Skeletal muscle tissue (tissue), 4 donors: ENCODE measurements around the gene KLHL2. TPM values are rescaled to one million over a fixed set of nuclear protein-coding genes. Genes with fewer than 3 reads are reported as not detected.
"Not testable (repeated sequence)": the region's sequence is repeated elsewhere in the genome, so short reads cannot be mapped to it uniquely, and the experiment has no call there.

ENCODE experiments used
- H3K27ac ChIP-seq: one replicate; pipeline ENCODE4 v1.7.0; 2013; ENCODE audit warnings: mild to moderate bottlenecking, low read depth, low read length, inconsistent platforms
- H3K27me3 ChIP-seq, 3 donors: one replicate each; pipeline ENCODE4 v1.7.0; 2013; ENCODE audit warnings: low read length in 3 of 3; ENCODE audit not compliant: control insufficient read depth in 3 of 3, insufficient read depth in 3 of 3
- H3K36me3 ChIP-seq, 3 donors: one replicate each; pipeline ENCODE4 v1.7.0; 2013; ENCODE audit warnings: low read length in 3 of 3; ENCODE audit not compliant: control insufficient read depth in 3 of 3, insufficient read depth in 3 of 3
- H3K4me1 ChIP-seq, 3 donors: one replicate each; pipeline ENCODE4 v1.7.0; 2013; ENCODE audit warnings: low read length in 3 of 3, mild to moderate bottlenecking in 3 of 3; ENCODE audit not compliant: control insufficient read depth in 3 of 3, insufficient read depth in 3 of 3
- H3K4me3 ChIP-seq, 3 donors: one replicate each; pipeline ENCODE4 v1.7.0; 2013; ENCODE audit warnings: low read length in 3 of 3
- H3K9ac ChIP-seq, 3 donors: one replicate each; pipeline ENCODE4 v1.7.0; 2013; ENCODE audit warnings: low read length in 3 of 3, mild to moderate bottlenecking in 3 of 3, moderate library complexity in 2 of 3, low read depth in 1 of 3
- H3K9me3 ChIP-seq, 3 donors: one replicate each; pipeline ENCODE4 v1.7.0; 2013; ENCODE audit warnings: low read length in 3 of 3; ENCODE audit not compliant: control insufficient read depth in 3 of 3
- total RNA-seq: library from RNA; depleted of rRNA; stranded (reverse); fragments of >200 nt; gene quantifications from one replicate; pipeline ENCODE4 v1.2.3, GENCODE V29; 2014
- donor health status: Osteomylitis.

Gene KLHL2
- total RNA-seq, 1 donor from 2014 or later: 5.2 TPM

DNA sequence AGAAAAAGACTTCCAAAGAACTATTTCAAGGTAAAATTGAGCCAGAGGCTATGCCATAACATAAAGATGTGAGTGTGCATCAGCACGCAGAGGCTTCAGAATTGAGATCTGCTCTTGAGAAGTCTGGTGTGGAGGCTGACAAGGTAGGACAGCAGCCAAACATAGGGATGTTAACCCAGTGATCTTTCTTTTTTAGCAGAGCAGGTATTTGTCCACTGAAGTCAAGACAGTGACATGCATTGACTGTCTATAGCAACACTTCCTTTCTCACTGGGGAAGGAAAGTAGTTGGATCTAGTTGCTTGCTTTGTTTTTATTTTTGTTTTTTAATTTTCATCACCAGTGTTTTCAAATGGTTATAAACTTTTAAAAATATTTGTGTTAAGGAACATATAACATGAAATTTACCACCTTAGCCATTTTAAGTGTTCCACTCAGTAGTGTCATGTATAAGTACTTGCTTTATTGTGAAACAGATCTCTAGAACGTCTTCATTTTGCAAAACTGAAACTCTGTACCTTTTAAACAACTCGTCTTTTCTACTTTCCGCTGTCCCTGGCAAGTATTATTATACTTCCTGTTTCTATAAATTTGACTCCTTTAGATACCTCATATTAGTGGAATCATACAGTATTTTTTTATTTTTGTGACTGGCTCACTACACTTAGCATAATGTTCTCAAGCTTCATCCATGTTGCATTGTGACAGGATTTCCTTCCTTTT lies 79.4 kb downstream of the KLHL2 start:
- not testable (repeated sequence) for H3K4me1 ChIP-seq, H3K4me3 ChIP-seq, H3K27me3 ChIP-seq, H3K9me3 ChIP-seq, H3K36me3 ChIP-seq, H3K9ac ChIP-seq, H3K27ac ChIP-seq

DNA sequence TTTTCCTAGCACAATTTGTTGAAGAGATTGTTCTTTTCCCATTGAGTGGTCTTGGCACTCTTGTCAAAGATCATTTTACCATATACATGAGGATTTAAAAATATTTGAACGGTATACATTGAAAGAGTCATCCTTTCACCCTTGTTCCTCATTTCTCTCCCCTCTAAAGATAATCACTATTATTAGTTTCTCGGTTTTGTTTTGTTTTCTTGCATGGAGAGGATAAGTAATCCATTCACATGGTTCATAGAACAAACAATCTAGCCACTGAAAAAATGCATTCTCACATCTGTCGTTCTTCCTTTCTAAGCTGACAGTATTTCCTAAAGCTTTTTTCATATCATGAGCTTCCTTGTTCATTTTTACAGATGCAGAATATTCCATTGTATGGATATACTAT lies 80.9 kb downstream of the KLHL2 start:
- no peak overlapping the region for H3K4me3 ChIP-seq
- H3K27ac ChIP-seq: no peak overlapping the region
- no peaks in the 10 kb centered on the region for H3K4me1 ChIP-seq
- no peaks in the 10 kb centered on the region for H3K9me3 ChIP-seq
- H3K36me3 ChIP-seq: no peaks in the 10 kb centered on the region
- H3K27me3 ChIP-seq: no peaks in the 10 kb centered on the region
- no peak overlapping the region for H3K9ac ChIP-seq

GRCh38 chr4:165288639-165289422 lies 81.5 kb downstream of the KLHL2 start:
- no peak overlapping the region for H3K9ac ChIP-seq
- H3K4me3 ChIP-seq: no peak overlapping the region
- no peaks in the 10 kb centered on the region for H3K9me3 ChIP-seq

GRCh38 chr4:165289423-165289785 lies 82.0 kb downstream of the KLHL2 start:
- Histone ChIP-seq H3K4me1 (no peaks in the 10 kb centered on the region), H3K27ac (no peak overlapping the region), H3K9ac (no peak overlapping the region), H3K36me3 (no peaks in the 10 kb centered on the region), H3K9me3 (no peaks in the 10 kb centered on the region), H3K4me3 (no peak overlapping the region), H3K27me3 (no peaks in the 10 kb centered on the region)

More at GRCh38 chr4:165288639-165289422, 81.5 kb downstream of the KLHL2 start:
- no peaks in the 10 kb centered on the region for H3K4me1 ChIP-seq
- H3K27ac ChIP-seq: no peak overlapping the region
- H3K27me3 ChIP-seq: no peaks in the 10 kb centered on the region
- H3K36me3 ChIP-seq: no peaks in the 10 kb centered on the region

GRCh38 chr4:165293061-165293460 lies 85.7 kb downstream of the KLHL2 start:
- no peak overlapping the region for H3K27ac ChIP-seq
- peaks cover 0 to 3% (median 3%) of the 10 kb centered on the region in 3 donors for H3K36me3 ChIP-seq
- H3K4me1 ChIP-seq: no peaks in the 10 kb centered on the region
- H3K4me3 ChIP-seq: no peak overlapping the region
- no peak overlapping the region for H3K9ac ChIP-seq
- H3K27me3 ChIP-seq: no peaks in the 10 kb centered on the region
- no peaks in the 10 kb centered on the region for H3K9me3 ChIP-seq

GRCh38 chr4:165293927-165294649 lies 86.7 kb downstream of the KLHL2 start:
- peaks cover 0 to 3% (median 3%) of the 10 kb centered on the region in 3 donors for H3K36me3 ChIP-seq
- no peak overlapping the region for H3K9ac ChIP-seq
- H3K27me3 ChIP-seq: no peaks in the 10 kb centered on the region
- H3K9me3 ChIP-seq: no peaks in the 10 kb centered on the region
- no peak overlapping the region for H3K4me3 ChIP-seq
- H3K4me1 ChIP-seq: no peaks in the 10 kb centered on the region
- no peak overlapping the region for H3K27ac ChIP-seq

DNA sequence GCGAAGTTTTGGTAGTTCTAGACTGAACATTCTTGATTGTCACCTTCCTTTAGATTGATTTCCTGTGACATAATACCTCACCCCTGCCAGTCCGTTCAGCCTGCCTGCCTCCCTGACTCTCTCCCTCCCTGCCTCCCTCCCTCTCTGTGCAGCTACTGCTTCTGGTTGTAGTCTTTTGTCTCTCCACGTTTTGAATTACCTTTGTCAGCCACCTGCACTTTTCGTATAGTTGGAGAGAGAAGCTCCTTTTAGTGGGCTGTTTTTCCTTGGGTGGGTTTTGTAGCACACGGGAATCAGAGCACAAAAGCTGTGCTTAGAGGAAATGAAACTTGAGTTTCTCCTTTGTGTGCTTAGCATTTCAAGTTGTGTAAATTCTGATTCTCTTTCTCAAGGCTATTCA lies 87.5 kb downstream of the KLHL2 start:
- H3K27me3 ChIP-seq: no peaks in the 10 kb centered on the region
- no peaks in the 10 kb centered on the region for H3K9me3 ChIP-seq
- no peaks in the 10 kb centered on the region for H3K4me1 ChIP-seq
- H3K27ac ChIP-seq: no peak overlapping the region
- H3K9ac ChIP-seq: no peak overlapping the region
- no peak overlapping the region for H3K4me3 ChIP-seq
- peaks cover 0 to 3% (median 3%) of the 10 kb centered on the region in 3 donors for H3K36me3 ChIP-seq

DNA sequence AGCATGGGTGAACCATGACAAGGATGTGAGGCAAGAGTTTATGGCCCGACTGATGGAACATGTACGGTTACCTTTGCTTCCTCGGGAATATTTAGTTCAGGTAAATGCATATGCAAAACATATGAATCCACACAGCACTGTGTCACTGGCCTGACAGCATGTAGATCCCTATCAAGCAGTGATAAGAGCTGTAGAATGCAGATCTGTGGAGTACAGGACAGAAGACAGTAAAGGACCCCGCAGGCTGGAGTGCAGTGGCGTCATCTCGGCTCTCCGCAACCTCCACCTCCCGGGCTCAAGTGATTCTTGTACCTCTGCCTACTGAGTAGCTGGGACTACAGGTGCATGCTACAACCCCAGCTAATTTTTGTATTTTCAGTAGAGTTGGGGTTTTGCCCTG lies 90.3 kb downstream of the KLHL2 start:
- no peak overlapping the region for H3K4me3 ChIP-seq
- H3K9ac ChIP-seq: no peak overlapping the region
- no peaks in the 10 kb centered on the region for H3K27me3 ChIP-seq
- peaks cover 0 to 3% (median 3%) of the 10 kb centered on the region in 3 donors for H3K36me3 ChIP-seq
- peaks cover 0 to 2% (median 0%) of the 10 kb centered on the region in 3 donors for H3K4me1 ChIP-seq
- no peaks in the 10 kb centered on the region for H3K9me3 ChIP-seq
- no peak overlapping the region for H3K27ac ChIP-seq

GRCh38 chr4:165299399-165300060 lies 92.2 kb downstream of the KLHL2 start:
- Histone ChIP-seq H3K9me3 (no peaks in the 10 kb centered on the region), H3K9ac (no peak overlapping the region), H3K4me3 (no peak overlapping the region), H3K27ac (no peak overlapping the region), H3K36me3 (peaks cover 0 to 3% (median 3%) of the 10 kb centered on the region in 3 donors), H3K27me3 (no peaks in the 10 kb centered on the region), H3K4me1 (peaks cover 0 to 2% (median 0%) of the 10 kb centered on the region in 3 donors)
